CD4-positive, alpha-beta T cell treated with Interferon alpha-2 for 1 hour (primary cell): ENCODE results near the gene FAM83F.
"Not testable (repeated sequence)": the region's sequence is repeated elsewhere in the genome, so short reads cannot be mapped to it uniquely, and the experiment has no call there.

Experiments used
- DNase-seq, 2 donors: peaks; one replicate each; pipeline ENCODE4 v3.0.0-alpha.2; 2020 to 2022

Gene FAM83F

GRCh38 chr22:40019100-40019499 is 24.3 kb downstream of the FAM83F start:
- DNase-seq = no peak

DNA sequence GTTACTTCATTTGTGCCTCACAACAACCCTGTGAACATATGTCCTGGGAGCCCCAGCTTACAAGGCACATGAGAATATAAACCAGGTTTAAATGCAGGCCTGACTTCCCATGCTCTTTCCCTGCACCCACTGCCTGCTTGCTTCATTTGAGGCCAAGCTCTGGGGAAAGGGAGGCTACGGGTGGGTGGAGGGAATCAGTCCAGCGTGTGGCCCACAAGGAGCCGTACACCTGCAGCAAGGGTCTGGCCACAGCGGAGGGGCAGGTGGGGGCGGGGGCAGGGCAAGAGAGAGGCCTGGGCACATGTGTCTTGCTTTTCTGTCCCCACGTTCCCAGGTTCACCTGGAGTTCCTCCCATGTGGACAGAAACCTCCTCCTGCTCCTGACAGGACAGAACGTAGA is 26.2 kb downstream of the FAM83F start:
- DNase-seq = no peak

DNA sequence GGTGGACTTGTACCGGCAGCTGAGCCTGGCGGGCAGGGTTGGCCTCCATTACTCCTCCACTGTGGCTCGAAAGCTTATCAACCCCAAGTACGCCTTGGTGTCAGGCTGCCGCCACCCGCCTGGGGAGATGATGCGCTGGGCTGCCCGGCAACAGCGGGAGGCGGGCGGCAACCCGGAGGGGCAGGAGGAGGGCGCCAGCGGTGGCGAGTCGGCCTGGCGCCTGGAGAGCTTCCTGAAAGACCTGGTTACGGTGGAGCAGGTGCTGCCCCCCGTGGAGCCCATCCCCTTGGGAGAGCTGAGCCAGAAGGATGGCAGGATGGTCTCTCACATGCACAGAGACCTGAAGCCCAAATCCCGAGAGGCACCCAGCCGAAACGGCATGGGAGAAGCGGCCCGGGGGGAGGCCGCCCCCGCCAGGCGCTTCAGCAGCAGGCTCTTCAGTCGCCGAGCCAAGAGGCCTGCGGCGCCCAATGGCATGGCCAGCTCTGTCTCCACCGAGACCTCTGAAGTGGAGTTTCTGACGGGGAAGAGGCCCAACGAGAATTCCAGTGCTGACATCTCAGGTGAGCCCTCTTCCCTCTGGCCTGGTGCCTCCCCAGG is 26.7 kb downstream of the FAM83F start:
- no peak for DNase-seq

DNA sequence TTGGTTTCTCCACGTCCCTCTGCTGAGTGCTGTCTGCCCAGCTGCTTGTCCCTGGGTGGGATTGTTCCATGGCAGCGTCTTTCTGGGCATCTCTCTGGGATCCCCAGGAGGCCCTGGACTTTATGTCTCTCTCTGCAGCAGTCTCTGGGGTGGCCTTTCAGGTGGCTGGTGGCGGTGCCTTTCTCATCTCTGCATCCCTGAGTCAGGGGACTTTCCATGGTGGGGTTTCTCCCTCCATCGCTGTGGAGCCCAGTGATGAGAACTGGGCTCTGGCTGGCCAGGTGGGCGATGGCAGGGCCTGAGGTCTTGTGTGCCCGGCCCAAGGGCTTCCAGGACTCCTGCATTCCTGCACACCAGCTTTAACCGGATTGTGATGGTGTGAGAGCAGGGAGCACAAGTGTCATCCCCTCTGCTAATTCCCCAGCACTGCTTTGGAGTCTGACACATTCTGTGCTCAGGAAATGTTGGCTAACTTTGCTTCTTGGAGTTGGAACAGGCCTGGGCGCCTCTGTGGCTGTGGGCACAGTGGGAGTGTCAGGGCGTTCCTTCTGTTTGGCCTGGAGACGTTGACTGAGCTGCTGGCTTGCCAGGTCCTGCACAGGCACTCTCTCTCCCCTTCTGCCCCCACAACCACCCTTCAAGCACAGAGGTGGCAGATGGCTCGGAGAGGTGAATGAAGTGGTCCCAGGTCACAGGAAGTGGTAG is 27.9 kb downstream of the FAM83F start:
- no peak for DNase-seq

DNA sequence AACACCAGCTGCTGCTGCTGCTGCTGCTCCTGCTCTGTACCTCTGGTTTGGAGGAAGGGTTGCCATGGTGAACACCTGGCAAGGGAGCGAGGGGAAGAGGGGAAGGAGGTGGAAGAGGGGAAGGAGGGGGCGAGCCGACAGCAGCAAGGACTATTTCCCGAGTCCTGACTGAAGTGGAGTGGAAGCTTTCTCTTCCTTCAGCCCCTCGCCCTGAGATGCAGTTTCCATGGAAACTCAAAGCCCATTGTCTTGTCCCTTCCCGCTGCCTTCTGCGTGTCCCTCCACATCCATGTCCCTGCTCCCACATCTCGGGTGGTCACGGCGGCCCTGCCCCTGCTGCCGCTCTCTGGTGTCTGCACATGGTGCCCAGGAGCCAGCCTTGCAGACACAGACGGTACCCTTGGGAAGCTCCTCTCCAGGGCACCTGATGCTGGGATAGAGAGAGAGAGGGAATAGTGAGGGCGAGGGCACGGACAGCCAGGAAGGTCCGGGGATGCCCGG is 28.6 kb downstream of the FAM83F start:
- no peak for DNase-seq

GRCh38 chr22:40024201-40025061 is 29.7 kb downstream of the FAM83F start:
- peak; percentile 58 to 64 for DNase-seq

DNA sequence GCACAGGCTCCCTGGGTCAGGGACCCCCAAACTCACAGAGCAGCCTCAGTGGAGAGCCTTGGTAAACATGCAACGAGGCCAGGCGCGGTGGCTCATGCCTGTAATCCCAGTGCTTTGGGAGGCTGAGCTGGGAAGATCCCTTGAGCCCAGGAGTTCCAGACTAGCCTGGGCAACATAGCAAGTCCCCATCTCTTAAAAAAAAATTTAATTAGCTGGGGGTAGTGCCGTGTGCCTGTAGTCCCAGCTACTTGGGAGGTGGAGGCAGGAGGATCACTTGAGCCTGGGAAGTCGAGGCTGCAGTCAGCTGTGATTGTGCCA is 30.3 kb downstream of the FAM83F start:
- not testable (repeated sequence) for DNase-seq

- no peak for DNase-seq
Observed at GRCh38 chr22:40025856-40026255, 31.1 kb downstream of the FAM83F start.

- DNase-seq = no peak
Observed at GRCh38 chr22:40026641-40027040, 31.9 kb downstream of the FAM83F start.

DNA sequence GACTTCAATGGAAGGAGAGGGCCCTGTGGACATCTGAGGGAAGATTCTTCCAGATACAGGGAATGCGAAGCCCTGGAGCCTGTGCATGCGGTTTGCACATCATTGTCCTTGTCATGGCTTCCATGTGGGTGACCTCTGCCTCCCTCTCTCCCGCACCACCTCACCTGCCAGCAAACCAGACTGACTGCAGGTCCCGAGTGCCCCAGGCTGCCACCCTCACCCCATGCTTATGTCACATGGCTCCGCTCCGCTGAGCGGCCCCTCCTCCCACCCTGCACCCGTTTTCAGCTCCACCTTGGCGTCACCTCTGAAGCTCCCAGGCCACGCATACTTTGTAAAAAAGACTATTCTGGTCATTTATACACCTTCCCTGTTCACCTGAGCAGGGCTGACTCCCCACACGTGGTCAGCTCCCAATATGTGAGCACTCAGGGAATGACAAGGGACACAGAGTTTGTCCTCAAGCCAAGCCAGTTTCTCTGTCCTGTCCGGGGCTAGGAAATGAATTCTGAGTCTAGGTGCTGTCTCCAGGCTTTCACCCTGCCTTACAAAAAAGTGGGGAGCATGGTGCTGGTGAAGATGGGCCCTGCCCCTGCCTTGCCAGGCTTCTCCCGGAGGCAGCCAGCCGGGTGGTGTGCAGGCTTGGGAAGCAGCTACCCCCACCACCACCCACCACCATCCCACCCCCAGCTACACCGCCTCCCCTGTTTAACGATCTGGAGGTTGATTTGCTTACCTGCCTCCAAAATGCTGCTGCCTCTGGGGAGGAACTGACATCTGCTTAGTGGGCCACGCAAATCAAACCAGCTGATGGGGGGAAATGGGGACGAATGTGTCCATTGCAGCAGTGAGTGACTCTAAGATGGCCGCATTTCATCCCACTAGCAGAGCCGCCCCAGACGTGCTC is 32.7 kb downstream of the FAM83F start:
- DNase-seq = no peak

DNA sequence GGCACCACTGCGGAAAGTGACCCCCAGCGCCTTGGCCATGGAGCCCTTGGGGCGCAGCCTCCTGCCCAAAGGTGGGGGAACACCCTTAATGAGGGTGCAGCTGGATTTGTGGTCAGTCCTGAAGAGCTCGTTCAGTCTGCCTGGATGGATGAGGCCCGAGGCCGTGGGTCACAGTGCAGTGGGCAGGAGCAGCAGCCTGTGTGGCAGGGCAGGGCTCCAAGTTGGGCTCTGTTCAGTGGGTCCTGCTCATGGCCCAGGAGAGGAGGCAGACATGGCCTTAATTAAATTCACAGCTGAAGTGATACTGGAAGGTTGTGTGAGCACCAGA is 33.3 kb downstream of the FAM83F start:
- no peak for DNase-seq

DNA sequence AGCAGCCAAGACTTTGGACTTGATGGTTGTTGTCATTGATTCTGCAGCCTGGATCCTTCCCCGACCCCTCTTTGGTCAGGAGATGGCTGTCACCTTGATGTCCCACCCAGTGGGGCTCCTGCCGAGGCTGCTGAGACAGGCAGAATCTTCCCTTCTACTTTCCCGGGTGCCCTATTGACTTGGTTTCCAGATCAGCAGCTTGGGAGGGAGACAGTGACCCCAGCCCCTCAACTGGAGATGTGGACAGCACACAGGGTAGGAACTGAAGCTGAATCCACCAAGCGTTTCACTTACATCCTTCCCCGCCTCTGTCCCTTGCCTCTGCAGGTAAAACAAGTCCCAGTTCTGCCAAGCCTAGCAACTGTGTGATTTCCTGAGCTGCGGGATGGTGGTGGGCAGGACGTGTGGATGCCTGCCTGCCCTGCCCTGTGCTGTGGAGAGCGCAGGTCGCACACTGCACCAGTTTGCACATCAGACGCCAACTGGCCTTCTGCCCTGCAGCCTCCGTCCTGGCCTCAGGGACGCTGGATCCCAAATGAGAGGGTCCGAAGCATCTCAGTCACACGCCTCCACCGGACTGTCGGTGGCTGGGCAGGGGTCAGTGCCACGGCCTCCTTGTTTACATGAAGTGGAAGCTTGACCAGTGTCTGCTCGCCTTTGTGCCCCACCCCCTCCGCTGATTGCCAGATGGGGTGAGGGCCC is 34.6 kb downstream of the FAM83F start:
- DNase-seq = no peak

DNA sequence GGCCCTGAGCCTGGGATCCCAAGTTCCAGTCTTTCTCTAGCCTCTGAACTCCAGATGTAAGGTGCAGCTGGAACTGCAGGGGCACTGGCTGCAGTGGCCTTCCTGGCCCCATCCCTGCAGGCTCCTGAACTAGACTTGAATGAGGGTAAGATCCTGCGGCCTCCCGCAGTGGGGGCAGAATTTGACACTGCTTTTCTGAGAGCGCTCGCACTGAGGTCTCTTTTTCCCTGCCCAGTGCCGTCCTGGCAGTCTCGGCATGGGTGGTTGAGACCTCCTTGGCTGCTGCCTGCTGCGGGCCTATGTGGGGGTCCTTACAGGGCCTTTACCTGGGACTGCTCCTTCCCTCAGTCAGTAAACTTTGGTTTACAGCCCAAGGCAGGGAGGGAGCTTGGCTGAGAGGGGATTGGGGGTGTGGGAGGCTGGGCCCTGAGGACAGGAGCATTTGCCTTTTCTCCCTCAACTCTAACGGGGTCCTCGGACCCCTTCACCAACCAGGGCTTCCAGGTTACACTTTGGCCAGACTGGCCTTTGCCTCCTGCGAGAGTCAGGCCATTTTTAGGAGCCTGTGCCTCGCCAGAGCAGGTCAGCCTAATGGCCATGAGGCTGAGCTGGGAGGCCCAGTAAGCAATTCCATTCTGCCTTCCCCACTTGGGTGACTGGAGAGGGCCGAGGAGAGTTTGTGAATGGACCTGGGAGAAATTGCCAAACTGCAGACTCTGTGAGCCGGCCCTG is 35.4 kb downstream of the FAM83F start:
- no peak for DNase-seq

DNA sequence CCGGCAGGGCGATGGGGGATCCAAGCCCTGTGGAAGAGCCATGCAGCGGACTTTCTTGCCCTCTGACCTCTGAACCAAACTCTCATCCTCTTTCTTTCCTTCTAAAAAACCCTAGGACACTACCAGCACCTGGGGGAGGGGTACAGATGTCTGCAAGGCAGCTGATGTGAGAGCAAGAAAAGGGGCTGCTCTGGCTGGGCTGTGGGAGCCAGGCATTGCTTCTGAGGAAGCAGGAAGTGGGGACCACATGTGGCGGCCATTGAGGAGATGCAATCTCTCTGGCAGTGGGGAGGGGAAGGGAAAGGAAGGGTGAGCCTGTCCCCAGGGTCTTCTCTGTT is 36.0 kb downstream of the FAM83F start:
- no peak for DNase-seq

- no peak for DNase-seq
Observed at GRCh38 chr22:40031766-40032470, 37.2 kb downstream of the FAM83F start.

DNA sequence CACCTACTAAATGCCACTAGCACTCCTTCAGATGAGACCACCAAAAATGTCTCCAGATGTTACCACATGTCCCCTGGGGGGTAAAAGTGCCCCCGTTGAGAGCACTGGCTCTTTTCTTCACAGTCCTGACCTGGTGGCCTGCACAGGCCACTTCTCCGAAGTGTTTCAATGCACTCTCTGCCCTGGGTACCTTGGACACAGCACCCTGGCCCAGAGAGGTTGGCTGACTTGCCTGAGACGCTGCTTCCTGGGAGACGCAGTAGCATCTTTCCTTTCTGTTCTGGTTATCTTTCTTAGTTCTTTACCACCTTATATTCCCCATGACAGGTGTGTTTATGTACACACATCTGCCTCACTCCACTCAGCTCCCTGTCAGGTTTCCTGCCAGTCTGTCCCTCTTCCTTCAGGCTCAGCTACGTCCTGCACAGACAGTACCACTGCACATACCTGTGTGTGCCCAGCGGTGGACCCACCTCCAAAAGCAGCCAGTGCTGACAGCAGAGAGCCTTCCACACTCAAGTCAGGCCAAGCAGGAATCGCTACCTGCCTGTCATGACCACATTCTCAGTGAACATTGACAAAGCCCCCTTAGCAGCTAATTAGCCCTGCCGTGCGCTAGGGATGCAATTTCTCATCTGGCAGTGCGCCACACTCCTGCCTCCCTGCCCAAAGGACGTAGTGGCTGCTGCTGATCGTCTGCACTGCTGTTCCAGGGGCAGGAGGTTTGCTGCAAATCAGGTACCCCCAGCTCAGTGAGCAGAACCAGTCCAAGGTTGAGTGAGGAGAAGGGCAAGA is 39.0 kb downstream of the FAM83F start:
- no peak for DNase-seq

- DNase-seq = no peak
Observed at GRCh38 chr22:40035351-40035750, 40.6 kb downstream of the FAM83F start.

- no peak for DNase-seq
Observed at GRCh38 chr22:40036126-40036525, 41.4 kb downstream of the FAM83F start.

DNA sequence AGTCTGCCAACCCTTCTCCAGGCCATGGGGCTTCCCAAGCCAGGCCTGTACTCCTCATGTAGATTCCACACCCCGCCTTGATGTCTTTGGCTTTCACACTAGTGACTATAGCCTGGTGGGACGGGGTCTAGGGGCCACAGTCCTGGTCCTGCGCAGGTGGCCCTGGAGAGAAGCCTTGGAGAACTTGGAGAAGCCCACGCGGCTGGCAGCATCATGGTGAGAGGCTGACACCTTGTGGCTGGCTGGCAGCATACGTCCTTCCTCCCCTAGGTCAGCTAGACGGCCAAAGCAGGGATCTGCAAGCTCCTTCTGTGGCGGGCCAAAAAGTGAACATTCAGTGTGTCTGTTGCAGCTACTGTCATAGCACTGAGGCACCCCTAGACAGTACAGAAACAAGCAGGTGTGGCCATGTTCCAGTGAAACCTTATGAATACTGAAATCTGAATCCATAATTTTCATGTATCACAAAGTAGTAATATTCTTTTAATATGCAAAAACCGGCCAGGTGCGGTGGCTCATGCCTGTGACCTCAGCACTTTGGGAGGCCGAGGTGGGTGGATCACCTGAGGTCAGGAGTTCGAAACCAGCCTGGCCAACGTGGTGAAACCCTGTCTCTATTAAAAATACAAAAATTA is 42.0 kb downstream of the FAM83F start:
- DNase-seq = peak; percentile 57 to 60

DNA sequence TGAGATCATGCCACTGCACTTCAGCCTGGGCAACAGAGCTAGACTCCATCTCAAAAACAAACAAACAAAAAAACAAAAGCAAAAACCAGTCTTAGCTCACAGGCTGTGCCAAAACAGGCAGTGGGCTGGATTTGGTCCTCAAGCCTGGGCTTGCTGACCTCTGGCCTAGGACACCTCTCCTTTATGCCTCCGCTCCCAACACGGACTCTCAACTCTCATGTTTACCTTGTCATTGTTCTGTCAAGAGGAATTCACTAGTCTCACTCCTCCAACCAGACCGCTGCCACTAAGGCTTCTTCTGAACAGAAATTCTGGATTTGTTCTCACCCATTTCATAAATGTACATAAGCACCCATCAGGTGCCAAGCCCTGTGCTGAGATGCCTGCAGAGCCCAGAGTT is 42.6 kb downstream of the FAM83F start:
- no peak for DNase-seq
